NCI-H2196 treated with DMSO at 0.1 percent for 48 hours (cell line): ENCODE data around the gene BRI3.

Experiments used
- DNase-seq: peaks from one replicate; lab custom pipeline; 2025; ENCODE audit not compliant: unreplicated experiment; lab: John Stamatoyannopoulos, UW

Gene BRI3

GRCh38 chr7:98286701-98287485 is 5.4 kb downstream of the BRI3 start:
- DNase-seq: no peak

GRCh38 chr7:98287486-98287959 is 6.0 kb downstream of the BRI3 start:
- peak; percentile 7 for DNase-seq

- no peak for DNase-seq
Measured at GRCh38 chr7:98288064-98288823, 6.8 kb downstream of the BRI3 start.

- DNase-seq: no peak
Measured at GRCh38 chr7:98289333-98289875, 7.9 kb downstream of the BRI3 start.

GRCh38 chr7:98291717-98292116 is 10.2 kb downstream of the BRI3 start:
- no peak for DNase-seq

GRCh38 chr7:98293265-98293664 is 11.8 kb downstream of the BRI3 start:
- no peak for DNase-seq

GRCh38 chr7:98293746-98294145 is 12.3 kb downstream of the BRI3 start:
- no peak for DNase-seq

- DNase-seq: no peak
Measured at GRCh38 chr7:98294326-98294725, 12.8 kb downstream of the BRI3 start.

- peak; percentile 68 for DNase-seq
Measured at GRCh38 chr7:98294798-98295382, 13.4 kb downstream of the BRI3 start.

- no peak for DNase-seq
Measured at GRCh38 chr7:98295467-98296192, 14.1 kb downstream of the BRI3 start.

- DNase-seq: no peak
Measured at GRCh38 chr7:98296833-98297232, 15.3 kb downstream of the BRI3 start.

GRCh38 chr7:98297626-98298286 is 16.3 kb downstream of the BRI3 start:
- DNase-seq: no peak

GRCh38 chr7:98300595-98301372 is 19.3 kb downstream of the BRI3 start:
- no peak for DNase-seq

GRCh38 chr7:98301693-98302470 is 20.4 kb downstream of the BRI3 start:
- no peak for DNase-seq

- DNase-seq: no peak
Measured at GRCh38 chr7:98303176-98303865, 21.8 kb downstream of the BRI3 start.

- DNase-seq: no peak
Measured at GRCh38 chr7:98303906-98304305, 22.4 kb downstream of the BRI3 start.

GRCh38 chr7:98305951-98306535 is 24.6 kb downstream of the BRI3 start:
- DNase-seq: no peak

- DNase-seq: no peak
Measured at GRCh38 chr7:98307971-98308466, 26.5 kb downstream of the BRI3 start.
